H9 (cell line): ENCODE data around the gene EMC9. TPM values are rescaled to one million over a fixed set of nuclear protein-coding genes. Genes with fewer than 3 reads are reported as not detected.

Source experiments
- DNase-seq: peaks from one replicate; pipeline ENCODE4 v3.0.0-alpha.2; 2017
- H2AFZ ChIP-seq: one replicate; pipeline ENCODE4 v1.6.1; 2013; ENCODE audit warnings: mild to moderate bottlenecking, low read length, control low read depth, moderate library complexity
- H2AK5ac ChIP-seq: 2 replicates; pipeline ENCODE4 v1.6.1; 2013; ENCODE audit warnings: low read length, control low read depth, mixed read lengths; ENCODE audit not compliant: insufficient read length
- H2BK120ac ChIP-seq: one replicate; pipeline ENCODE4 v1.6.1; 2013; ENCODE audit warnings: low read depth, mild to moderate bottlenecking, low read length, control low read depth, inconsistent platforms; ENCODE audit not compliant: poor library complexity, severe bottlenecking
- H2BK12ac ChIP-seq: 2 replicates; pipeline ENCODE4 v1.6.1; 2013; ENCODE audit warnings: low read length, control low read depth, mixed read lengths, low read depth; ENCODE audit not compliant: insufficient read length
- H2BK15ac ChIP-seq: 2 replicates; pipeline ENCODE4 v1.6.1; 2013; ENCODE audit warnings: low read depth, low read length, control low read depth
- H2BK20ac ChIP-seq: one replicate; pipeline ENCODE4 v1.6.1; 2013; ENCODE audit warnings: low read depth, mild to moderate bottlenecking, low read length, control low read depth, inconsistent platforms; ENCODE audit not compliant: poor library complexity, severe bottlenecking
- H2BK5ac ChIP-seq: 2 replicates; pipeline ENCODE4 v1.6.1; 2013; ENCODE audit warnings: low read length, control low read depth, mixed read lengths; ENCODE audit not compliant: insufficient read length
- H3K14ac ChIP-seq: 2 replicates; pipeline ENCODE4 v1.6.1; 2013; ENCODE audit warnings: low read length, control low read depth; ENCODE audit not compliant: insufficient read depth
- H3K18ac ChIP-seq: 2 replicates; pipeline ENCODE4 v1.6.1; 2013; ENCODE audit warnings: low read depth, mild to moderate bottlenecking, mixed read lengths, low read length, control low read depth; ENCODE audit not compliant: insufficient read length
- H3K23ac ChIP-seq: 2 replicates; pipeline ENCODE4 v1.6.1; 2013; ENCODE audit warnings: low read length, control low read depth, mixed read lengths, low read depth; ENCODE audit not compliant: insufficient read length
- H3K23me2 ChIP-seq: 2 replicates; pipeline ENCODE4 v1.6.1; 2013; ENCODE audit warnings: low read depth, mild to moderate bottlenecking, mixed read lengths, low read length, control low read depth; ENCODE audit not compliant: insufficient read length, poor library complexity, severe bottlenecking
- H3K27ac ChIP-seq: 2 replicates; pipeline ENCODE4 v1.5.1; 2013; ENCODE audit warnings: low read length, control low read depth, mixed read lengths, low read depth; ENCODE audit not compliant: insufficient read length
- H3K27me3 ChIP-seq: 2 replicates; pipeline ENCODE4 v1.6.1; 2013; ENCODE audit warnings: low read length, control low read depth, inconsistent platforms; ENCODE audit not compliant: insufficient read depth
- H3K4ac ChIP-seq: 2 replicates; pipeline ENCODE4 v1.6.1; 2013; ENCODE audit warnings: low read depth, mild to moderate bottlenecking, control low read depth, inconsistent platforms, low read length, moderate library complexity
- H3K4me1 ChIP-seq: 2 replicates; pipeline ENCODE4 v1.6.1; 2013; ENCODE audit warnings: low read length, control low read depth, inconsistent platforms; ENCODE audit not compliant: insufficient read depth
- H3K4me2 ChIP-seq: 2 replicates; pipeline ENCODE4 v1.6.1; 2013; ENCODE audit warnings: low read length, control low read depth, mixed read lengths; ENCODE audit not compliant: insufficient read length, insufficient read depth
- H3K56ac ChIP-seq: 2 replicates; pipeline ENCODE4 v1.6.1; 2013; ENCODE audit warnings: low read depth, mild to moderate bottlenecking, mixed read lengths, low read length, control low read depth; ENCODE audit not compliant: insufficient read length
- H3K79me1 ChIP-seq: 2 replicates; pipeline ENCODE4 v1.6.1; 2013; ENCODE audit warnings: low read depth, mild to moderate bottlenecking, moderate library complexity, low read length, control low read depth, inconsistent platforms; ENCODE audit not compliant: insufficient read depth, poor library complexity, severe bottlenecking
- H3K79me2 ChIP-seq: 2 replicates; pipeline ENCODE4 v1.6.1; 2013; ENCODE audit warnings: low read length, control low read depth, inconsistent platforms; ENCODE audit not compliant: insufficient read depth
- H3K9ac ChIP-seq: 2 replicates; pipeline ENCODE4 v1.6.1; 2013; ENCODE audit warnings: low read length, control low read depth, mixed read lengths; ENCODE audit not compliant: insufficient read length; ENCODE audit errors: extremely low read depth
- H3K9me3 ChIP-seq: one replicate; pipeline ENCODE4 v1.6.1; 2013; ENCODE audit warnings: low read depth, low read length, inconsistent platforms; ENCODE audit not compliant: control insufficient read depth
- H3T11ph ChIP-seq: one replicate; pipeline ENCODE4 v1.6.1; 2013; ENCODE audit warnings: mild to moderate bottlenecking, low read length, control low read depth, inconsistent platforms
- H4K20me1 ChIP-seq: one replicate; pipeline ENCODE4 v1.6.1; 2013; ENCODE audit not compliant: control insufficient read depth, insufficient read length, insufficient read depth
- H4K5ac ChIP-seq: 2 replicates; pipeline ENCODE4 v1.6.1; 2013; ENCODE audit warnings: low read depth, mild to moderate bottlenecking, mixed read lengths, low read length, control low read depth; ENCODE audit not compliant: insufficient read length
- H4K8ac ChIP-seq: replicated peaks from 2 replicates; pipeline ENCODE4 v1.6.1; 2013; ENCODE audit warnings: low read length, control low read depth, mixed read lengths, low read depth; ENCODE audit not compliant: insufficient read length
- H4K91ac ChIP-seq: 2 replicates; pipeline ENCODE4 v1.6.1; 2013; ENCODE audit warnings: low read depth, mild to moderate bottlenecking, moderate library complexity, mixed read lengths, low read length, control low read depth; ENCODE audit not compliant: insufficient read length
- H3K27ac Mint-ChIP-seq, 3 experiments: 2 replicates in 2 of 3; 3 replicates in 1 of 3; pipeline ENCODE4 v1.8.0; 2020 to 2021; ENCODE audit warnings: mixed read lengths in 3 of 3, mild to moderate bottlenecking in 1 of 3, moderate library complexity in 1 of 3
- H3K27me3 Mint-ChIP-seq: 2 replicates; pipeline ENCODE4 v1.8.0; 2021; ENCODE audit warnings: low read depth, mild to moderate bottlenecking, moderate library complexity, mixed read lengths
- H3K36me3 Mint-ChIP-seq, 3 experiments: 2 replicates in 2 of 3; 3 replicates in 1 of 3; pipeline ENCODE4 v1.8.0; 2020 to 2021; ENCODE audit warnings: low read depth in 3 of 3, mixed read lengths in 3 of 3; ENCODE audit not compliant: insufficient read depth in 1 of 3
- H3K4me1 Mint-ChIP-seq, 2 experiments: 2 replicates each; pipeline ENCODE4 v1.8.0; 2020; ENCODE audit warnings: mixed read lengths in 2 of 2
- H3K4me3 Mint-ChIP-seq, 2 experiments: 2 replicates in 1 of 2; 3 replicates in 1 of 2; pipeline ENCODE4 v1.8.0; 2020 to 2021; ENCODE audit warnings: mild to moderate bottlenecking in 2 of 2, mixed read lengths in 2 of 2, moderate library complexity in 1 of 2
- H3K9me3 Mint-ChIP-seq, 2 experiments: 2 replicates in 1 of 2; 3 replicates in 1 of 2; pipeline ENCODE4 v1.8.0; 2020; ENCODE audit warnings: mild to moderate bottlenecking in 2 of 2, mixed read lengths in 2 of 2, moderate library complexity in 1 of 2
- CTCF ChIP-seq: fragments of 200-600 bp; sonication (generic); conservative IDR thresholded peaks from 3 replicates; pipeline ENCODE4 v1.8.0; 2021; ENCODE audit warnings: antibody characterized with exemption, mild to moderate bottlenecking
- WGBS: extraction: QIAGEN DNeasy Blood & Tissue Kit; methylation state at CpG from one replicate; pipeline ENCODE4 v1.1.7; 2013; ENCODE audit warnings: missing lambda C conversion rate, low lambda C conversion rate, mixed read lengths; ENCODE audit not compliant: insufficient read length; ENCODE audit errors: extremely low coverage; 5-methylcytosine and 5-hydroxymethylcytosine counted together
- total RNA-seq: library from RNA; stranded (reverse); gene quantifications from 2 replicates; pipeline ENCODE4 v1.2.1, GENCODE V29; 2021

EMC9 gene
- total RNA-seq, 1 experiment from 2014 or later = 52.9 TPM

GRCh38 chr14:24132976-24133375 is 8.4 kb downstream of the EMC9 start:
- Histone ChIP-seq H3K9me3 (no peaks in the 10 kb centered on the region), H3K56ac (no peak overlapping the region), H3K18ac (no peak overlapping the region), H4K91ac (no peak overlapping the region), H3K9ac (no peak overlapping the region), H2BK20ac (no peak overlapping the region), H2AFZ (no peak overlapping the region), H3K4me1 (no peaks in the 10 kb centered on the region), H3K23ac (no peak overlapping the region), H3K23me2 (peaks cover 10% of the 10 kb centered on the region), H3K27ac (no peak overlapping the region), H4K8ac (no peak overlapping the region), H3K79me2 (no peaks in the 10 kb centered on the region), H3K27me3 (no peaks in the 10 kb centered on the region), H2AK5ac (no peak overlapping the region), H4K20me1 (no peaks in the 10 kb centered on the region), H2BK120ac (no peak overlapping the region), H3T11ph (no peak overlapping the region), H2BK15ac (no peak overlapping the region), H3K14ac (no peak overlapping the region), H3K4me2 (no peak overlapping the region), H4K5ac (no peak overlapping the region), H3K4ac (no peak overlapping the region), H2BK12ac (no peak overlapping the region), H2BK5ac (no peak overlapping the region), H3K79me1 (no peaks in the 10 kb centered on the region)
- no peak for DNase-seq
- Mint-ChIP-seq H3K27ac (no peak overlapping the region), H3K9me3 (0 out of 5 replicates have a peak, but pooled peaks cover 0 to 2% of the 10 kb centered on the region in 2 experiments), H3K4me3 (no peak overlapping the region), H3K36me3 (peaks cover 3 to 11% (median 6%) of the 10 kb centered on the region in 3 experiments), H3K4me1 (peaks cover 18 to 20% of the 10 kb centered on the region in 2 experiments), H3K27me3 (no peaks in the 10 kb centered on the region)
- no CpG with 5 or more reads among the region's 2 CpGs for WGBS
- no peak for TF ChIP-seq CTCF
